ENCODE data around the gene OAT.

The OAT gene

GRCh38 chr10:124349996-124350280 lies 68.8 kb downstream of the OAT start:
- no peak for DNase-seq

- no peak for DNase-seq
Measured at GRCh38 chr10:124349231-124349995, 69.3 kb downstream of the OAT start.

- no peak for DNase-seq
Measured at GRCh38 chr10:124348801-124349200, 69.9 kb downstream of the OAT start.

GRCh38 chr10:124347956-124348355 lies 70.8 kb downstream of the OAT start:
- DNase-seq: no peak
